SKM-1 (cell line): ENCODE data around the gene STAB2.

Source experiments
- DNase-seq: peaks from one replicate; lab custom pipeline; 2025; ENCODE audit not compliant: unreplicated experiment; lab: John Stamatoyannopoulos, UW

STAB2 gene

DNA sequence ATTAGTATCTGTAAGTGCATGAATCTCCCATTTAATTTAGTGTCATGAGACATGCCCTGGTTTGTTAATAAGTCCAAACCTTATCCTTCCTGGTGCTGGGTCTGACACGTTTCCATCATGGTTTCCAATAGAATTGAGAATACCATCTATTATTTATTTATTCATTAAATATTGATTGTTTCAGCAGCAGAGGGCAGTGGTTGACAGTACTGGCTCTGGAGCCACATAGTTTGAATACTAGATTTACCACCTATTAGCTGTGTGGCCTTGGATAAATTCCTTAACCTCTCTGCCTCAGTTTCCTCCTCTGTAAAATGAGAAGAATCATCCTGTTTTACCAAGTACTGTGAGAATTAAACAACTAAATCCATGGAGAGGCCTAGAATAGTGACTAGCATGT, 941 bp upstream of the STAB2 start:
- DNase-seq: no peak

GRCh38 chr12:103588680-103589079, 1.6 kb downstream of the STAB2 start:
- DNase-seq: no peak

DNA sequence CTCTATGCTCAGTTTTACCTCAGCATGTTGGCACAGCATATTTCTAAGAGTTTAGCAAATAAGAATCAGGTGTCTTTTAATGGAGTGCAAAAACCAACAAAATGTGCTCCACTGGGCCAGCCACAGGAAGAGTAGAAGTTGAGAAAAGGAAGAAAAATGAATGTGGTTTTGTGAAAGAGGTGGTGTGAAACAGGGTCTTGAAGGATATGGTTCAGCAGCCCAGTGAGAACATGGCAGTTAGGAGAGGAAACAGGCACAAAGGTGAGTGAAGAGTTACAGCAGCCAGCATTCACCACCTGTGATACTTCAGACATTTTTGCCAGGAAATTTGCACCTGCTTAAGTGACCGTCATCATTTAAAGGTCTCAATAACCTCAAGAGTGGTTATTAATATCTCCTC, 2.4 kb downstream of the STAB2 start:
- DNase-seq: no peak

DNA sequence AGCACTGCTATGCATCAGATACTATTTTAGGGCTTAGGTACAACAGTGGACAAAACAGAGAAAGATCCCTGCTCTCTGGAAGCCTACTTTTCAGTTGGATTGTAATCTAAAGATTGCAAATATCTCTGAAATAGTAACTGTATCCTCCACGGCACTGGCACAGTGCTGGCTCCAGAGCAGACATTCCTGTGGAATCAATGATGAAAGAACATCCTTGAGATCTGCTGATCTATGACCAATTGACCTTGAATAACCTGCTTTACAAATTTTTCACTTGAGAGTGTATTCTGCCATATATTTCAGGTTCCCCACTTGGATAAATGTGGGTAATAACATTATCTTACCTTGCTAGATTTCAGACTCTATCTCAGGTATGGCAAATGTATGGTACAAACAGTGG, 3.2 kb downstream of the STAB2 start:
- no peak for DNase-seq

- DNase-seq: no peak
Measured at GRCh38 chr12:103596981-103597380, 9.9 kb downstream of the STAB2 start.

- no peak for DNase-seq
Measured at GRCh38 chr12:103599274-103599673, 12.2 kb downstream of the STAB2 start.

- DNase-seq: no peak
Measured at GRCh38 chr12:103600967-103601728, 14.1 kb downstream of the STAB2 start.

DNA sequence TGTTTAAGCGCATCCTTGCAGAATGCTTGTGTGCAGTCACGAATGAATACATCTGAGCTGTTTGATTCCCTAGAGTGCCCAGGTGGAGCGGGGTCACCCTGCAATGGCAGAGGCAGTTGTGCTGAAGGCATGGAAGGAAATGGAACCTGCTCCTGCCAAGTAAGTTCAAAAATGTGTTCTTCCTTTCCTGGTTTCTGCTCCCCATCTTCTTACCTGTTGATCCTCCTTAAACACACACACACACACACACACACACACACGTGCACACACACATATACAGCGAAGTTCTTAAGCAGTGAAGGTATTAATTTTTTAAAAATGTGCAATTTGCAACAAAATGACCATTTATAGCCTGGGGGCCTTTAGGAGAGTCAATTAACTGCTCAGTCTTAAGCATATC, 33.3 kb downstream of the STAB2 start:
- DNase-seq: no peak

- DNase-seq: no peak
Measured at GRCh38 chr12:103623716-103624115, 36.6 kb downstream of the STAB2 start.

DNA sequence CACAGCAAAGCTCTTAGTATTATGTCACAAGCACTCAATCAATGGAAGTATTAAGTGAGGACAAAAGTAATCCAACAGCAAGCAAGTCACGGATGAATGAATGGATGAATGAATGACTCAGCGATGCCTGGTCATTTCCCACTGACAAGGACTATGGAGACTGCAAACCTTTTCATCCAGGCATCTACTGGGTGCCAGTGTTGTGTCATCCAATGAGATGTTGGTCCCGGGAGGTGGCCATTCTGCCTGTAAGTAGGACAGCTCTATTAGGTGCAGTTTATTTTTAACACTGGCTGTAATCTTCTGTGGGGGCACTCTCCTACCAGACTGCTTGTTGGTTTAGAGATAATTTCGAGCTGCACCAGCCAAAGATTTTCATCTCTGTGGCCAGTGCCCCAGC, 39.4 kb downstream of the STAB2 start:
- no peak for DNase-seq

DNA sequence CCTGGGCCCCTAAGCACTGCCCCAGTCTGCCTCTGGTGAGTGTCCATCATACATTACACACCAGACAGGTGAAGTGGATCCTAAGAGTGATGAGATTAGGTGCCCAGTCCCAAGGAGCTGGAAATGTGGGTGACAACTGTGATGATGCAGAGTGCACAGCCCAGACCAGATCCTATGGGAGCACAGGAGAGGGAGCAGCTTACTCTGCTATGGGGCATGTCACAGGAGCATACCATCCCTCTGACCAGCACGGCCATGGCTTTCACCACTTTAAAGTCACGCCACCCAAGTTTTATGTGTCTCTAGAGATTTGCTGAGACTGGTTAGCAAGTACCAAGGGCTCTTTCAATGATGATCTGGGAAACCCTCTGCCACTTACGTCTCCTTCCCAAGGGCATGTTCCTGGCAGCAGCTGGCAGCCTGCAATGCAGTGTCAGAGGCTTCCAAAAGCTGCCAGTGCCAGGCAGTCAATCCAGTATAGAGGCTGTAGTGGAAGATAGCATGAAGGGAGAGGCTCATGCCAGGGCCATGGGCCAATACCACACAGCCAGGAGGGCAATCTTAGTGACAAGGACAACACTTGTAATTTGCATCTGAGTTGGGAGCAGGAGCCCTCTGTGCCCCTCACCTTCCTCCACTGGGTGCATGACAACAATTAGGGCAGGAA, 40.2 kb downstream of the STAB2 start:
- DNase-seq: no peak

DNA sequence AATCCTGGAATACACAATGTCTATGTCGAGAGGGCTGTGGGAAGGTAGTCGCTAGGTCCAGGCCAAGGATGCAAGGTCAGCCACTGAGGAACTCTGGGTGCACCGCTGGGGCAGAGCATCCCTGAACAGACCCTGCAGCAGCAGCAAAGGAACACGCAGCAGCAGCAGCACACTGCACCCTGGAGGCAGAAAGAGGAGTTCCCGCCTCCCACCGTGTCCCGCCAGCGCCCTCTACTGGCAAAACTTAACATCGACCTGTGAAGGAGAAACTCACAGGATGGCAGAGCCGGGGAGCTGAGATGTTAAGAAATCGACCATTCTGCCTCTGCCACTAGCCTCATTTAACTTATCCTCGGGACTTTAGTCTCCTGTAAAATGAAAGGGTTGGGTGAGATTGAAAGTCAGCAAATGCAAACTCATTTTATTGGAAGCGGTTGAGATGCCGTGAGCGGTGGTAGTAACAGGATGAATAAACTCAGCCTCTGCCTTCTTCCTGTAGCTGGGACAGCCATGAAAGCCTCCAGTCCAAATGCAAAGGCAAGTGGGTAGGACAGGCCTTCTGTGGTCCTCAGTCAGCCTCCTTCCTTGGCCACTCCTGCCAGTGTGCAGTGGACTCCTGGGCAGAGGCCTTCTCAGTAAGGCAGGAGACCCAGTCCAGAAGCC, 45.6 kb downstream of the STAB2 start:
- DNase-seq: peak; percentile 17

GRCh38 chr12:103634732-103635131, 47.7 kb downstream of the STAB2 start:
- DNase-seq: no peak

DNA sequence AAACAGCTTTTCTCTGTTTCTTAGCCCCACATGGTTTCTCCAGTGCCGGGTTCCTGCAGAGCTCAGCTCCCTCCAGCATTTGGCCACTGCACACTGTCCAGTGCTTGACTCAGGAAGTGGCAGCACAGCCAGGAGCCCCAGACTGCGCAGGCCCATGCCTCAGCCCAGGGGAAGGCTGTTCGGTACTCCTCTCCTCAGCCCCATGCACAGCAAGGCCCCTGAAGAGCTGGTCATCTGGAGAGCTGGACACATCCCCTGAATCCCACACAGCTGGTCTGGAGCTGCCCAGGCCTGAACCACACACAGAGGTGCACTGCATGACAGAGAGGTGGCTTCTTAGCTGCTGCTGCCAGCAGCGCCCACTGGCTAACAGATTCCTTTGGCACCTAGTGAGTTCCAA, 48.3 kb downstream of the STAB2 start:
- DNase-seq: no peak

GRCh38 chr12:103637021-103637420, 49.9 kb downstream of the STAB2 start:
- DNase-seq: no peak

DNA sequence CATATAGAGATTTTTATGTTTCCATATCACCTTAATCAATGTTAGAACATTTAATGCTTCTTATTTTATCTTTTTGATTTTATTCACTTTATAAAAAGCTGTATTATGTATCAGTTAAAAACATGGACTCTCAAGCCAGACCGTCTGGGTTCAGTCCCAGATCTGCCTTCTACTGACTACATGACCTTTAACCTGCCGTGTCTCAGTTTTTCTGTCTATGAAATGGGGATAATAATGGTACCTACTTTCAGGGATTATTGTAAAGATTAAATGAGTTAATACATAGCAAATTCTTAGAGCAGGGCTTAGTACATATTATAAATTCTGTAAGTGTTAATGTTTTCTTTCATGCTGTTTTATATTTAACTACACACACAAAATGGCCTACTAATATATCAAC, 50.4 kb downstream of the STAB2 start:
- no peak for DNase-seq

DNA sequence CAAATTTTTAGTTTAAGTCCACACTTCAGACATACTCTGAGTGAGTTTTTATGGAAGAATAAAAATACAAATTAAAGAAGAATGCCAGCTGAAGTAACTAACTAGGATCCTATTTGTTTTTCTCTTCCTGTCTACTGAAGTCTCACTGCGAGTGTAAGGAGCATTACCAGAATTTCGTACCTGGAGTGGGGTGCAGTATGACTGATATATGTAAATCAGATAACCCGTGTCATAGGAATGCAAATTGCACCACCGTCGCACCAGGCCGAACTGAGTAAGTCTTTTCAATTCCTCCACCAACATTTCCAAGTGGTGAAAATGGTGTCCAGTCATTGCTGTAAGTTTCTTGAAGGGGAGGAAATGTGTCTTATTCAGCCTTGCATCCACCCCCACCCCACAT, 52.9 kb downstream of the STAB2 start:
- no peak for DNase-seq

DNA sequence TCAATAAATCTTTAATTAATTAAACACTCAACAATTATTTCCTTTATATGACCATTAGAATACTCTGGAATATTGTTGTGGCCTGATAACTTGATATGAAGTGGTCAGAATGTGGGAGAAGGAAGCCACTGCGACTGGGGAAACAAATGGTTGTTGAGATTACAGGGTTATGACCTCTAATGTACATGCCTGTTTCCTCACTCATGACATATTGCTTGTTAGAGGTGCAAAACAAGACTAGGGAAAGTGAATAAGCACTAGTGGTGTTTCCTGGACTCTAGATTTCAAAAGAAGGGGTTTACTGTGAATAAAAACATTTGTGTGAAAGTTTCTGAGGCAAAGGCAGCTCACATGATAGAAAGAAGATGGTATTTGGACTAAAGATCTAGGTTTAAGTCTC, 53.3 kb downstream of the STAB2 start:
- DNase-seq: no peak

- DNase-seq: no peak
Measured at GRCh38 chr12:103640831-103641230, 53.8 kb downstream of the STAB2 start.

DNA sequence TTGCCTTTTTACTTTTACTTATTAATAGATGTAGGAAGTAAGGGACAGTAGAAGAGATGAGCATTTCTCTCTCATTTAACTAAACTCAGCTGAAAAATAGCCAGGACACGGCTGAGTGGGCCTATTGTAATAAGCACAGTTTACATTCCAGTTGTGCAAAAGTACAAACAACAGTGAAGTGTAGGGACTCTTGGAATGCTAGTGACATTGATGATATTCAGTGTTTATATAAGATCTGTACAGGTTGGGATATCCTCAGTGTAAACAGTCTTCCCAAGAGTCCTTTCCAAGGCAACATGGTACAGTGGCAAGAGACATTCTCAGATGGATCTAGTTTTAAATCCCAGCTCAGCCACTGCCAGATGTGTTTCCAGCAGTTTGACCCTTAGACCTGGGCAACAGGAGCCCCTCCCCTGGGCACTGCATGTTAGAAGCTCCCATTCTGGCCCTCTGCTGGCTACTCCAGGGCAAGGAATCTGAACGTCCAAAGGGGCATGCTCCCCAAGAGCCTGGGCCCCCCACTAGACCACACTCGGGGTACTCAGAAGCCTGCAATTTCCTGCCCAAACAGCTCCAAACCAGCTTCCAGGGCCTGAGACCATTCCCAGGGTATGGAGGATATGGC, 55.3 kb downstream of the STAB2 start:
- DNase-seq: no peak

GRCh38 chr12:103645202-103645601, 58.1 kb downstream of the STAB2 start:
- no peak for DNase-seq

- DNase-seq: no peak
Measured at GRCh38 chr12:103647267-103647666, 60.2 kb downstream of the STAB2 start.
